Renal pelvis (tissue), 4 donors: ENCODE results near the gene WDR48. TPM values are rescaled to one million over a fixed set of nuclear protein-coding genes. Genes with fewer than 3 reads are reported as not detected.
A peak's percentile ranks its signal among the peaks of the same experiment; 100 is the strongest.

Experiments
- DNase-seq: peaks from one replicate; pipeline ENCODE4 v3.0.0-alpha.2; 2013
- polyA plus RNA-seq, 3 donors: library from polyadenylated mRNA; unstranded; fragments of 120-200 nt; gene quantifications; one replicate each; pipeline ENCODE4 v1.2.1, GENCODE V29; 2013; ENCODE audit not compliant: insufficient read length in 3 of 3

The WDR48 gene
- polyA plus RNA-seq, 3 donors, result 84.0 to 101 (median 93.4) TPM

GRCh38 chr3:39118079-39118478 lies 66.3 kb downstream of the WDR48 start:
- no peak for DNase-seq

GRCh38 chr3:39118931-39119660 lies 67.3 kb downstream of the WDR48 start:
- DNase-seq, result no peak

- DNase-seq, result no peak
Measured at GRCh38 chr3:39121621-39122020, 69.8 kb downstream of the WDR48 start.

GRCh38 chr3:39122813-39123212 lies 71.0 kb downstream of the WDR48 start:
- no peak for DNase-seq

GRCh38 chr3:39124876-39125840 lies 73.3 kb downstream of the WDR48 start:
- DNase-seq, result no peak

GRCh38 chr3:39125841-39126500 lies 74.2 kb downstream of the WDR48 start:
- no peak for DNase-seq

GRCh38 chr3:39126532-39127071 lies 74.8 kb downstream of the WDR48 start:
- DNase-seq, result peak; percentile 38

- DNase-seq, result no peak
Measured at GRCh38 chr3:39127269-39127907, 75.6 kb downstream of the WDR48 start.

- no peak for DNase-seq
Measured at GRCh38 chr3:39127908-39128304, 76.1 kb downstream of the WDR48 start.

- DNase-seq, result no peak
Measured at GRCh38 chr3:39128951-39129350, 77.1 kb downstream of the WDR48 start.

GRCh38 chr3:39130026-39130425 lies 78.2 kb downstream of the WDR48 start:
- no peak for DNase-seq

- DNase-seq, result no peak
Measured at GRCh38 chr3:39130693-39131265, 79.0 kb downstream of the WDR48 start.

- DNase-seq, result no peak
Measured at GRCh38 chr3:39132096-39133092, 80.6 kb downstream of the WDR48 start.

GRCh38 chr3:39133093-39133490 lies 81.3 kb downstream of the WDR48 start:
- DNase-seq, result no peak

- DNase-seq, result no peak
Measured at GRCh38 chr3:39133822-39134221, 82.0 kb downstream of the WDR48 start.

GRCh38 chr3:39134305-39134704 lies 82.5 kb downstream of the WDR48 start:
- DNase-seq, result no peak

- DNase-seq, result no peak
Measured at GRCh38 chr3:39135170-39135805, 83.5 kb downstream of the WDR48 start.

GRCh38 chr3:39136533-39137434 lies 85.0 kb downstream of the WDR48 start:
- no peak for DNase-seq
